Esophagus muscularis mucosa (tissue), 4 donors: Measurements from ENCODE around the gene CCL18. TPM values are rescaled to one million over a fixed set of nuclear protein-coding genes. Genes with fewer than 3 reads are reported as not detected.
"Not testable (repeated sequence)": the region's sequence is repeated elsewhere in the genome, so short reads cannot be mapped to it uniquely, and the experiment has no call there.

Experiments
- DNase-seq: peaks from one replicate; pipeline ENCODE4 v3.0.0-alpha.2; 2017; ENCODE audit errors: extremely low spot score
- H3K27ac ChIP-seq, 4 donors: fragments of 200-600 bp; sonication (generic); replicated peaks in 1 of 4; 1 replicate in 3 of 4; 2 replicates in 1 of 4; pipeline ENCODE4 v1.5.1; 2016 to 2019; ENCODE audit warnings: mild to moderate bottlenecking in 1 of 4
- H3K27me3 ChIP-seq, 4 donors: fragments of 200-600 bp; sonication (generic); one replicate each; pipeline versions ENCODE4 v1.5.1 to v1.6.0; 2016 to 2019
- H3K36me3 ChIP-seq, 4 donors: fragments of 200-600 bp; sonication (generic); one replicate each; pipeline ENCODE4 v1.5.1; 2016 to 2019
- H3K4me1 ChIP-seq, 4 donors: fragments of 200-600 bp; sonication (generic); one replicate each; pipeline ENCODE4 v1.5.1; 2016 to 2019
- H3K4me3 ChIP-seq, 4 donors: fragments of 200-600 bp; sonication (generic); 1 replicate in 2 of 4; 2 replicates in 2 of 4; pipeline ENCODE4 v1.5.1; 2016 to 2019; ENCODE audit warnings: mild to moderate bottlenecking in 4 of 4, moderate library complexity in 1 of 4
- H3K9me3 ChIP-seq, 4 donors: fragments of 200-600 bp; sonication (generic); 1 replicate in 3 of 4; 2 replicates in 1 of 4; pipeline ENCODE4 v1.5.1; 2016 to 2019
- EP300 ChIP-seq: sonication (generic); formaldehyde crosslinking; IDR thresholded peaks from one replicate; pipeline ENCODE4 v1.6.1; 2017; ENCODE audit warnings: antibody characterized with exemption
- POLR2A ChIP-seq: fragments of 450-650 bp; IDR thresholded peaks from one replicate; pipeline ENCODE4 v1.6.1; 2017; ENCODE audit warnings: antibody characterized with exemption, moderate library complexity, mild to moderate bottlenecking, low read depth
- POLR2AphosphoS5 ChIP-seq, 2 donors: sonication (generic); formaldehyde crosslinking; IDR thresholded peaks; one replicate each; pipeline ENCODE4 v1.6.1; 2017; ENCODE audit warnings: antibody characterized with exemption in 2 of 2
- WGBS: methylation state at CpG from one replicate; pipeline ENCODE4 v1.1.5; 2018; 5-methylcytosine and 5-hydroxymethylcytosine counted together
- intact Hi-C: fragments of 100-400 bp; cut with DNase I; formaldehyde crosslinking; loops from one replicate; pipeline ENCODE4 v1.15.1; 2023
- total RNA-seq, 4 donors: library from RNA; depleted of rRNA; stranded (reverse); fragments of >200 nt; gene quantifications; one replicate each; pipeline versions ENCODE4 v1.1.0 to v1.2.1, GENCODE V29; 2016
- TF ChIP-seq, protein P1 (sequence below), 3 experiments: fragments of 200-600 bp in 2 of 3; fragments of 450-650 bp in 1 of 3; sonication (generic) in 2 of 3; IDR thresholded peaks; one replicate each; pipeline ENCODE4 v1.5.1; 2017 to 2019; ENCODE audit warnings: antibody characterized with exemption in 3 of 3, mild to moderate bottlenecking in 2 of 3, moderate library complexity in 1 of 3

Gene CCL18, protein sequence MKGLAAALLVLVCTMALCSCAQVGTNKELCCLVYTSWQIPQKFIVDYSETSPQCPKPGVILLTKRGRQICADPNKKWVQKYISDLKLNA
- total RNA-seq = 10 to 100 TPM in 3 of 4 donors, not detected in 1; 12.6 to 16.7 (median 13.3) TPM

DNA sequence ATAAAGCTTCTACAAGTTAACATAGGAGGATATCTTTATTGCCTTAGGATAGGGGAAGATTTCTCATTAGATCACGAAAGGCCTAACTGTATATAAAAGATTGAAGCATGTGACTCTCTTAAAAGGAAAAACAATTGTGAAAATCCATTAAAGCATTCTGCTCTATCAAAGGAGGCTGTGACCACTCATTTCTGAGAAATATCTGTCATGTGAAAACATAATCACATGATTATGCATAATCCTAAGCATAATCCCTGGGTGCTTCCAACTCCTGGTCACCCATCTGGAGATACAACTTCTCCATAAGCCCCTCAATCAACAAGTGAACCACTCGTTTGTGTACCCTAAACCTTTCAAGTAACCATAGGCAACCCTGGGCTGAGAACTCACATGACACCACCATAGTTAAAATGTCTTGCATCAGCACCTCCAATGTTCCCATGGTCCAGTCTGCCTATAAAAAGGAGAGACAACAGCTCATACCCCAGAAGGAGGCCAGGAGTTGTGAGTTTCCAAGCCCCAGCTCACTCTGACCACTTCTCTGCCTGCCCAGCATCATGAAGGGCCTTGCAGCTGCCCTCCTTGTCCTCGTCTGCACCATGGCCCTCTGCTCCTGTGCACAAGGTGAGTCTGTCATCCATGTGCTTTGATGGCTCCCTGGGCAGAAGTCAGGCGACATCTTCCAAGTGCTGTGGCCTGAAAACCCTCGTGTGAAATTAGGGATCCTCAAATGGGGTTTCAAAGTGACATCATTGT, at the start of gene CCL18:
Gene CCL18, plus strand, starts transcription at position 487 of the 756 bp plus-strand sequence. Its CDS starts 71 bp downstream, at position 558.
- intact Hi-C loops = loop anchor here (10.0 kb wide), 1 partner anchor 49 kb away; the partner anchor contains the start of gene CCL23

DNA sequence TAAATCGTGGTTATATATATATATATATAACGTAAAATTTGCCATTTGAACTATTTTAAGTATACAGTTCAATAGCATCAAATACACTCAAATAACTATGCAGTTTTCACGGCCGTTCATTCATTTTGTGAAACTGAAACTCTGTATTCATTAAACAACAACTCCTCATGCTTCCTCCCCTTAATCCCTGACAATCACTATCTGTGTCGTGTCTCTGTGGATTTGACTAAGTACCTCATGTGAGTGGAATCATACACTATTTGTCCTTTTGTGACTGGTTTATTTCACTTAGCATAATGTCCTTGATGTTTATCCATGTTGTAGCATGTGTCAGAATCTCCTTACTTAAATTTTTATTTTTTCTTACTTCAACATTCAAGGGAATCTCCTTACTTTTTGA, 49.1 kb upstream of the CCL18 start:
- Histone ChIP-seq H3K27ac (no peak overlapping the region), H3K4me3 (no peak overlapping the region), H3K36me3 (no peaks in the 10 kb centered on the region), H3K4me1 (peaks cover 0 to 5% (median 0%) of the 10 kb centered on the region in 4 donors), H3K27me3 (peaks cover 0 to 6% (median 0%) of the 10 kb centered on the region in 4 donors), H3K9me3 (peaks cover 0 to 14% (median 9%) of the 10 kb centered on the region in 4 donors)
- DNase-seq = no peak
- WGBS = 66% methylated on average over 5 of the region's 5 CpGs
- intact Hi-C loops = loop anchor here (10.0 kb wide), 1 partner anchor 50 kb away; the partner anchor contains the start of gene CCL18
- no peak for TF ChIP-seq EP300
- TF ChIP-seq, protein P1, sequence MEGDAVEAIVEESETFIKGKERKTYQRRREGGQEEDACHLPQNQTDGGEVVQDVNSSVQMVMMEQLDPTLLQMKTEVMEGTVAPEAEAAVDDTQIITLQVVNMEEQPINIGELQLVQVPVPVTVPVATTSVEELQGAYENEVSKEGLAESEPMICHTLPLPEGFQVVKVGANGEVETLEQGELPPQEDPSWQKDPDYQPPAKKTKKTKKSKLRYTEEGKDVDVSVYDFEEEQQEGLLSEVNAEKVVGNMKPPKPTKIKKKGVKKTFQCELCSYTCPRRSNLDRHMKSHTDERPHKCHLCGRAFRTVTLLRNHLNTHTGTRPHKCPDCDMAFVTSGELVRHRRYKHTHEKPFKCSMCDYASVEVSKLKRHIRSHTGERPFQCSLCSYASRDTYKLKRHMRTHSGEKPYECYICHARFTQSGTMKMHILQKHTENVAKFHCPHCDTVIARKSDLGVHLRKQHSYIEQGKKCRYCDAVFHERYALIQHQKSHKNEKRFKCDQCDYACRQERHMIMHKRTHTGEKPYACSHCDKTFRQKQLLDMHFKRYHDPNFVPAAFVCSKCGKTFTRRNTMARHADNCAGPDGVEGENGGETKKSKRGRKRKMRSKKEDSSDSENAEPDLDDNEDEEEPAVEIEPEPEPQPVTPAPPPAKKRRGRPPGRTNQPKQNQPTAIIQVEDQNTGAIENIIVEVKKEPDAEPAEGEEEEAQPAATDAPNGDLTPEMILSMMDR (IDR thresholded peaks at IDR 0.05) = no peak
- no peak for TF ChIP-seq POLR2AphosphoS5 (IDR thresholded peaks at IDR 0.05)
- no peak for TF ChIP-seq POLR2A

More for the DNA sequence above, at the start of gene CCL18:
- Histone ChIP-seq H3K36me3 (no peaks in the 10 kb centered on the region), H3K27me3 (peaks cover 0 to 8% (median 0%) of the 10 kb centered on the region in 4 donors), H3K4me1 (no peaks in the 10 kb centered on the region), H3K4me3 (no peak within 1 kb of the TSS), H3K9me3 (no peaks in the 10 kb centered on the region), H3K27ac (no peak within 1 kb of the TSS)
- WGBS = 67% methylated on average over 3 of the region's 5 CpGs
- DNase-seq = no peak
- TF ChIP-seq POLR2A = no peak
- no peak for TF ChIP-seq EP300
- TF ChIP-seq POLR2AphosphoS5 (IDR thresholded peaks at IDR 0.05) = no peak
- TF ChIP-seq, protein P1 (IDR thresholded peaks at IDR 0.05) = no peak

DNA sequence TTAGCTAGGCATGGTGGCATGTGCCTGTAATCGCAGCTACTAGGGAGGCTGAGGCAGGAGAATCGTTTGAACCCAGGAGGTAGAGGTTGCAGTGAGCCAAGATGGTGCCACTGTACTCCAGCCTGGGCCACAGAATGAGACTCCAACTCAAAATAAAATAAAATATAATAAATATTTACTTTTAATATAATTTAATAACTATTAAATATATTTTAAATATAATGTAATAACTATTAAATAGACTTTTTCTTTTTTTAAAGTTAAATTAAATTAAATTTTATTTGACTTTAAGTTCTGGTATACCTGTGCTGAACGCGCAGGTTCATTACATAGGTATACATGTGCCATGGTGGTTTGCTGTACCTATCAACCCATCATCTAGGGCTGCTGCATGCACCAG, 48.2 kb upstream of the CCL18 start:
- DNase-seq, H3K4me3 ChIP-seq, H3K36me3 ChIP-seq, H3K27ac ChIP-seq, H3K27me3 ChIP-seq, H3K4me1 ChIP-seq: not testable (repeated sequence)
- intact Hi-C loops = loop anchor here (10.0 kb wide), 1 partner anchor 49 kb away; the partner anchor contains the start of gene CCL18
- 89% methylated on average over 4 of the region's 4 CpGs for WGBS
- peaks cover 0 to 14% (median 8%) of the 10 kb centered on the region in 4 donors for H3K9me3 ChIP-seq

DNA sequence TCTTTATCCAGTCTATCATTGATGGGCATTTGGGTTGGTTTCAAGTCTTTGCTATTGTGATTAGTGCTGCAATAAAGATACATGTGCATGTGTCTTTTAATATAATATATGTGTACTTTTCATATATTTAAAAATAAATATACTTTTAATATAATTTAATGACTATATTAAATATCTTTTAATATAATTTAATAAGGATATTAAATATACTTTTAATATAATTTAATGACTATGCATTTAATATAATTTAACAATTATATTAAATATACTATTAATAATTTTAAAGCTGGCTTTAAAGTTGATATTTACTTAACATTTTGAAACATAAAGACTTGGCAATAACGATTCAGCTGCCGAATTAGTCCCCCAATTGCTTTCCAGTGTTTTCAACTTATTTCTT, 47.5 kb upstream of the CCL18 start:
- H3K27ac ChIP-seq = no peak overlapping the region
- DNase-seq = no peak
- H3K27me3 ChIP-seq = peaks cover 0 to 6% (median 0%) of the 10 kb centered on the region in 4 donors
- H3K4me3 ChIP-seq = no peak overlapping the region
- H3K4me1 ChIP-seq = peaks cover 0 to 5% (median 0%) of the 10 kb centered on the region in 4 donors
- H3K9me3 ChIP-seq = peaks cover 0 to 12% (median 8%) of the 10 kb centered on the region in 4 donors
- TF ChIP-seq, protein P1 (IDR thresholded peaks at IDR 0.05) = no peak
- TF ChIP-seq POLR2AphosphoS5 (IDR thresholded peaks at IDR 0.05) = no peak
- no peak for TF ChIP-seq EP300
- TF ChIP-seq POLR2A = no peak
- intact Hi-C loops = loop anchor here (10.0 kb wide), 1 partner anchor 48 kb away; the partner anchor contains the start of gene CCL18
- 89% methylated on average over 2 of the region's 2 CpGs for WGBS
- H3K36me3 ChIP-seq = no peaks in the 10 kb centered on the region

DNA sequence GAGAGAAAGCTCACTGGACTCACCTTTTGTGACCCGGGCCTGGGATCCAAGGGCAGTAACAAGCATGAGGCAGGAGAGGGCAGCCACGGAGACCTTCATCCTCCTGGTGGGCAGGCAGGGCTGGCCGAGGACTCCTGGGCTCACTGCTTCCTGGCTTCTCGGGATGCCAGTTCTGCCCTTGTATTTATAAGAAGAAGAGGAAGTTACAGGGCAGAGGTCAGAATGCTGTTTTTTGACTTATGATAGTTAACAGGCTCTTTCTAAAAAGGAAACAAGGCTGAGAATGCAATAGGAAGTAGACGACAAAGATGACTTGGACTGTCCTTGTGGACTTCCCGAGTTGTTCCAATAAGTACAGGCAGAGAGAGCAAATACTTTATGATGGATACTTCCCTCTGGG, 46.3 kb upstream of the CCL18 start, which contains the start of gene CCL23:
Gene CCL23, minus strand, starts transcription at position 174 of the 400 bp plus-strand sequence. Its CDS starts 75 bp downstream, at position 99.
- no peak within 1 kb of the TSS for H3K27ac ChIP-seq
- peaks cover 0 to 2% (median 0%) of the 10 kb centered on the region in 4 donors for H3K9me3 ChIP-seq
- no peak within 1 kb of the TSS for H3K4me3 ChIP-seq
- H3K4me1 ChIP-seq = peaks cover 0 to 5% (median 0%) of the 10 kb centered on the region in 4 donors
- DNase-seq = no peak
- 34% methylated on average over 6 of the region's 6 CpGs for WGBS
- H3K27me3 ChIP-seq = peaks cover 0 to 9% (median 0%) of the 10 kb centered on the region in 4 donors
- TF ChIP-seq EP300 (no peak), POLR2AphosphoS5 (IDR thresholded peaks at IDR 0.05) (no peak), POLR2A (no peak)
- TF ChIP-seq, protein P1 (IDR thresholded peaks at IDR 0.05) = no peak
- intact Hi-C loops = loop anchor here (10.0 kb wide), 1 partner anchor 47 kb away; the partner anchor contains the start of gene CCL18
- H3K36me3 ChIP-seq = no peaks in the 10 kb centered on the region
